Liver (tissue), 10 donors: ENCODE measurements around the gene NUP93. TPM values are rescaled to one million over a fixed set of nuclear protein-coding genes. Genes with fewer than 3 reads are reported as not detected.

Experiments used
- DNase-seq: peaks from one replicate; pipeline ENCODE4 v3.0.0-alpha.2; 2017; ENCODE audit warnings: low spot score
- H3K27ac ChIP-seq, 2 donors: one replicate each; pipeline ENCODE4 v1.7.0; 2013; ENCODE audit warnings: inconsistent platforms in 2 of 2, low read length in 2 of 2, control low read depth in 1 of 2, low read depth in 1 of 2, mild to moderate bottlenecking in 1 of 2
- H3K27me3 ChIP-seq, 4 donors: one replicate each; pipeline versions ENCODE4 v1.6.1 to v1.7.0; 2013; ENCODE audit warnings: low read length in 3 of 4, inconsistent platforms in 1 of 4, mild to moderate bottlenecking in 1 of 4, moderate library complexity in 1 of 4; ENCODE audit not compliant: control insufficient read depth in 4 of 4, insufficient read depth in 4 of 4
- H3K36me3 ChIP-seq, 4 donors: one replicate each; pipeline versions ENCODE4 v1.6.1 to v1.7.0; 2013; ENCODE audit warnings: low read length in 3 of 4, mild to moderate bottlenecking in 3 of 4, low read depth in 1 of 4, moderate library complexity in 1 of 4; ENCODE audit not compliant: control insufficient read depth in 4 of 4, insufficient read depth in 3 of 4
- H3K4me1 ChIP-seq, 4 donors: one replicate each; pipeline versions ENCODE4 v1.6.1 to v1.7.0; 2013; ENCODE audit warnings: low read length in 3 of 4, mild to moderate bottlenecking in 3 of 4, moderate library complexity in 1 of 4; ENCODE audit not compliant: control insufficient read depth in 4 of 4, insufficient read depth in 4 of 4
- H3K4me3 ChIP-seq, 3 donors: one replicate each; pipeline versions ENCODE4 v1.6.1 to v1.7.0; 2013; ENCODE audit warnings: low read length in 3 of 3, control low read depth in 1 of 3, low read depth in 1 of 3, mild to moderate bottlenecking in 1 of 3
- H3K9ac ChIP-seq, 2 donors: one replicate each; pipeline ENCODE4 v1.7.0; 2013; ENCODE audit warnings: low read length in 2 of 2, mild to moderate bottlenecking in 2 of 2, moderate library complexity in 2 of 2, control low read depth in 1 of 2, low read depth in 1 of 2
- H3K9me3 ChIP-seq, 4 donors: one replicate each; pipeline versions ENCODE4 v1.6.1 to v1.7.0; 2013; ENCODE audit warnings: low read length in 3 of 4; ENCODE audit not compliant: control insufficient read depth in 4 of 4
- FOXA1 ChIP-seq: IDR thresholded peaks from 2 replicates; pipeline ENCODE4 v1.6.1; 2016; ENCODE audit warnings: antibody characterized with exemption
- FOXA2 ChIP-seq: IDR thresholded peaks from 2 replicates; pipeline ENCODE4 v1.6.1; 2016; ENCODE audit warnings: antibody characterized with exemption
- HNF4A ChIP-seq, 2 donors: conservative IDR thresholded peaks; 2 replicates each; pipeline ENCODE4 v1.6.1; 2016; ENCODE audit warnings: antibody characterized with exemption in 2 of 2, mild to moderate bottlenecking in 2 of 2
- HNF4G ChIP-seq: IDR thresholded peaks from 2 replicates; pipeline ENCODE4 v1.6.1; 2016; ENCODE audit warnings: antibody characterized with exemption
- WGBS: extraction: QIAGEN DNeasy Blood & Tissue Kit; methylation state at CpG from one replicate; pipeline ENCODE4 v1.1.7; 2013; 5-methylcytosine and 5-hydroxymethylcytosine counted together
- polyA plus RNA-seq, 2 donors: library from polyadenylated mRNA; stranded (reverse) in 1 of 2; unstranded in 1 of 2; fragments of 200-250 nt in 1 of 2; fragments of >200 nt in 1 of 2; fragmentation: Nextera tagmentation in 1 of 2; extraction: Ambion mirVana in 1 of 2; gene quantifications; one replicate each; pipeline versions ENCODE4 v1.2.1 to v1.2.3, GENCODE V29; 2013 to 2015
- small RNA-seq: library from RNA; depleted of rRNA; stranded (forward); fragments of <200 nt; gene quantifications from one replicate; pipeline ENCODE3, GENCODE V24; 2014
- total RNA-seq, 2 donors: library from RNA; depleted of rRNA; stranded (reverse); fragments of >200 nt; gene quantifications; one replicate each; pipeline ENCODE4 v1.2.3, GENCODE V29; 2014
- TF ChIP-seq, protein P1 (sequence below): IDR thresholded peaks from 2 replicates; pipeline ENCODE4 v1.6.1; 2016; ENCODE audit warnings: antibody characterized with exemption
- donor health status: healthy.
- donor health status: healthy.
- donor health status: healthy.
- donor health status: healthy.
- donor health status: healthy.

Gene NUP93
- total and polyA plus RNA-seq, 4 donors, result 8.2 to 31.8 (median 9.8) TPM

DNA sequence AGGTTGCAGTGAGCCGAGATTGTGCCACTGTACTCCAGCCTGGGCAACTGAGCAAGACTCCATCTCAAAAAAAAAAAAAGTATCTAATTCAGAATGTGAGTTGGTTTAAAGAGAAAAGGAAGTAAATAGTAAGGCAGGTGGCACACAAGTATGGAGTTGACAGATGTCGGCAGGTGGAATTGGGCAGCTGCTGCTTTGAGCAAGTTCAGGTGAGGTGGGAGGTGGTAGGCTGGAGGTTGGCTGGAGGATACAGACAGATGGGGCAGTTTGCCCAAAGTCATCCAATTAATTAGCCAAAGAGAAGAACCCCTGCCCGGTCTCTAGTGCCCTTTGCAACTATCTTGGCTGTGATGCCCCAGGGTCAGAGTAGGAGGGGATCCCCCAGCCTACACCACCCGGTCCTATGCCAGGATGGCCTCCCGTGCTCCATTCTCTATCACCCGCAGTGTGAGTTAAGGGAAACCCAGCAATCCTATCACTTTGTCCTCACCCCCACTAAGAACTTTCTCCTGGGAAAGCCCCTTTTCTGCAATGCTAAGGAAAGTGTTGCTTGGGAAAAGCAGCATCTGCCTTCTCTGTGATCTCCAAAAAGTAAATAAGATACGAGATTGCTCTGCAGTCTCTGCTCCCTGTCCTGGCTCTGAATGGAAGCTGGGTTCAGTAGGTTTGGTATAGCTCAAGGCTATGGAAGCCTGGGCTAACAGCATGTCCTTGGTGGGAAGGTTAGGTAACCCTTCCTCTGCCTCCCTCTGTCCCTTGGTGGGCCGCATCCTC lies 167.3 kb downstream of the NUP93 start:
- 73% methylated on average over 8 of the region's 8 CpGs for WGBS
- no peak overlapping the region for H3K27ac ChIP-seq
- no peak overlapping the region for H3K4me3 ChIP-seq

DNA sequence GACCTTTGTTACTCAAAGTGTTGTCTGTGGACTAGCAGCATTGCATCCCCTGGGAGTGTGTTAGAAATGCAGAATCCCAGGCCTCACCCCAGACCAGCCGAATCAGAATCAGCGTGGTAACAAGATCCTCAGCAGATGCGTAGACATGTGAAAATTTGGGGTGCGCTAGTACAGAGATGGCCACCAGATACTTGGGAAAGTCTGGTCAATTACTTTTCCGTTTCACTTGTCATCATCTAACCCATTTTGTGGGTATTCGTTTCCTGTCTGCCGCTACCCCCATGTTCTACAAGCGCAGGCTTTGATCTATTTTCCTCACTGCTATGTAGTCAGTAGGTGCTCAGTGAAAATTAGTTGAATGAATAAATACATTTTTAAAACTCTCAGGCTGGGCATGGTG lies 168.9 kb downstream of the NUP93 start:
- no peak for TF ChIP-seq FOXA2
- Histone ChIP-seq H3K9me3 (no peaks in the 10 kb centered on the region), H3K4me1 (peaks cover 0 to 2% (median 0%) of the 10 kb centered on the region in 4 donors), H3K27ac (no peak overlapping the region), H3K4me3 (no peak overlapping the region), H3K36me3 (no peaks in the 10 kb centered on the region), H3K27me3 (peaks cover 0 to 2% (median 0%) of the 10 kb centered on the region in 4 donors), H3K9ac (no peak overlapping the region)
- DNase-seq, result no peak
- 88% methylated on average over 8 of the region's 8 CpGs for WGBS

More for the DNA sequence above, 167.3 kb downstream of the NUP93 start:
- Histone ChIP-seq H3K9me3 (no peaks in the 10 kb centered on the region), H3K4me1 (peaks cover 0 to 2% (median 0%) of the 10 kb centered on the region in 4 donors), H3K36me3 (no peaks in the 10 kb centered on the region), H3K9ac (no peak overlapping the region), H3K27me3 (peaks cover 0 to 2% (median 0%) of the 10 kb centered on the region in 4 donors)
- DNase-seq, result no peak
- TF ChIP-seq, protein P1, sequence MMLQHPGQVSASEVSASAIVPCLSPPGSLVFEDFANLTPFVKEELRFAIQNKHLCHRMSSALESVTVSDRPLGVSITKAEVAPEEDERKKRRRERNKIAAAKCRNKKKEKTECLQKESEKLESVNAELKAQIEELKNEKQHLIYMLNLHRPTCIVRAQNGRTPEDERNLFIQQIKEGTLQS, result no peak
- TF ChIP-seq HNF4G (no peak), FOXA1 (no peak), HNF4A (conservative IDR thresholded peaks at IDR 0.05) (no peak)

Small RNA genes within 50 kb of the gene (small RNA-seq; reads per million reads assigned to genes)
- gene MIR138-2, result not detected

Other genes with a start within 250 kb of the NUP93 start
- gene BBS2, start 210.1 kb upstream of the NUP93 start, total RNA-seq, result 10 to 100 TPM; 11.3 to 13.8 TPM
- gene BBS2, start 210.1 kb upstream of the NUP93 start, polyA plus RNA-seq, result 10 to 100 TPM in 1 of 2 donors, 1 to 10 TPM in 1; 7.1 to 10.9 TPM
- gene MT4, start 165.1 kb upstream of the NUP93 start, total RNA-seq, result not detected
- gene MT4, start 165.1 kb upstream of the NUP93 start, polyA plus RNA-seq, result not detected
- not detected for gene MT3, start 140.6 kb upstream of the NUP93 start, total RNA-seq
- gene MT3, start 140.6 kb upstream of the NUP93 start, polyA plus RNA-seq, result not detected
- 100 to 1,000 TPM in 1 of 2 donors, 10 to 100 TPM in 1; 45.8 to 387 TPM for gene MT2A, start 121.5 kb upstream of the NUP93 start, total RNA-seq
- 1,000 to 10,000 TPM; 4,079 to 5,206 TPM for gene MT2A, start 121.5 kb upstream of the NUP93 start, polyA plus RNA-seq
- 1,000 to 10,000 TPM in 1 of 2 donors, 100 to 1,000 TPM in 1; 206 to 1,831 TPM for gene MT1E, start 104.3 kb upstream of the NUP93 start, total RNA-seq
- gene MT1E, start 104.3 kb upstream of the NUP93 start, polyA plus RNA-seq, result 1,000 to 10,000 TPM in 1 of 2 donors, 100 to 1,000 TPM in 1; 336 to 1,280 TPM
- 100 to 1,000 TPM in 1 of 2 donors, 10 to 100 TPM in 1; 20.4 to 159 TPM for gene MT1M, start 97.5 kb upstream of the NUP93 start, total RNA-seq
- gene MT1M, start 97.5 kb upstream of the NUP93 start, polyA plus RNA-seq, result 100 to 1,000 TPM; 229 to 343 TPM
- gene MT1A, start 91.5 kb upstream of the NUP93 start, total RNA-seq, result 10 to 100 TPM; 10.1 to 21.9 TPM
- 100 to 1,000 TPM; 127 to 511 TPM for gene MT1A, start 91.5 kb upstream of the NUP93 start, polyA plus RNA-seq
- gene MT1B, start 78.2 kb upstream of the NUP93 start, total RNA-seq, result 1 to 10 TPM in 1 of 2 donors, not detected in 1; 1.5 TPM
- 1 to 10 TPM in 1 of 2 donors, not detected in 1; 1.2 TPM for gene MT1B, start 78.2 kb upstream of the NUP93 start, polyA plus RNA-seq
- 100 to 1,000 TPM in 1 of 2 donors, 10 to 100 TPM in 1; 14.2 to 142 TPM for gene MT1F, start 72.2 kb upstream of the NUP93 start, total RNA-seq
- gene MT1F, start 72.2 kb upstream of the NUP93 start, polyA plus RNA-seq, result 100 to 1,000 TPM; 126 to 895 TPM
- gene MT1G, start 62.1 kb upstream of the NUP93 start, total RNA-seq, result 1,000 to 10,000 TPM in 1 of 2 donors, 100 to 1,000 TPM in 1; 152 to 2,353 TPM
- 1,000 to 10,000 TPM; 4,443 to 9,444 TPM for gene MT1G, start 62.1 kb upstream of the NUP93 start, polyA plus RNA-seq
- gene MT1H, start 60.3 kb upstream of the NUP93 start, total RNA-seq, result 1,000 to 10,000 TPM in 1 of 2 donors, 1 to 10 TPM in 1; 4.4 to 1,396 TPM
- 1,000 to 10,000 TPM in 1 of 2 donors, 100 to 1,000 TPM in 1; 479 to 1,775 TPM for gene MT1H, start 60.3 kb upstream of the NUP93 start, polyA plus RNA-seq
- 100 to 1,000 TPM; 213 to 754 TPM for gene MT1X, start 47.7 kb upstream of the NUP93 start, total RNA-seq
- gene MT1X, start 47.7 kb upstream of the NUP93 start, polyA plus RNA-seq, result 1,000 to 10,000 TPM; 2,051 to 3,979 TPM
- under 1 TPM in 1 of 2 donors, not detected in 1; 0.09 TPM for gene SLC12A3, start 135.1 kb downstream of the NUP93 start, total RNA-seq
- not detected for gene SLC12A3, start 135.1 kb downstream of the NUP93 start, polyA plus RNA-seq
- 100 to 1,000 TPM in 1 of 2 donors, 10 to 100 TPM in 1; 57.8 to 219 TPM for gene HERPUD1, start 202.0 kb downstream of the NUP93 start, total RNA-seq
- 100 to 1,000 TPM in 1 of 2 donors, 10 to 100 TPM in 1; 98.5 to 138 TPM for gene HERPUD1, start 202.0 kb downstream of the NUP93 start, polyA plus RNA-seq
- gene CETP, start 231.8 kb downstream of the NUP93 start, total RNA-seq, result 10 to 100 TPM in 1 of 2 donors, 1 to 10 TPM in 1; 3.3 to 24.0 TPM
- gene CETP, start 231.8 kb downstream of the NUP93 start, polyA plus RNA-seq, result 1 to 10 TPM; 4.1 to 8.5 TPM